SK-N-SH treated with all-trans-retinoic acid at 6 μM for 48 hours (cell line): ENCODE measurements around the gene BCR.

Source experiments
- ATAC-seq: fragments of 200-7000 bp; cut with Tn5 transposase; 3 replicates; pipeline ENCODE4 v1.9.1; 2020; ENCODE audit warnings: mild to moderate bottlenecking, moderate library complexity
- ARNTL ChIP-seq: fragments of 450-650 bp; formaldehyde crosslinking; IDR thresholded peaks from 2 replicates; pipeline ENCODE4 v1.5.0; 2020; ENCODE audit warnings: low read depth, mild to moderate bottlenecking, moderate library complexity, borderline replicate concordance
- BACH2 ChIP-seq: fragments of 250-450 bp; sonication (Bioruptor Pico); IDR thresholded peaks from 2 replicates; pipeline ENCODE4 v1.9.0; 2021; ENCODE audit warnings: mild to moderate bottlenecking, borderline replicate concordance
- CSDC2 ChIP-seq: fragments of 250-450 bp; sonication (Bioruptor Pico); IDR thresholded peaks from 2 replicates; pipeline ENCODE4 v1.5.0; 2020; ENCODE audit warnings: mild to moderate bottlenecking, moderate library complexity
- ESRRG ChIP-seq: fragments of 250-450 bp; sonication (Bioruptor Pico); IDR thresholded peaks from 2 replicates; pipeline ENCODE4 v1.6.1; 2021; ENCODE audit warnings: mild to moderate bottlenecking
- GLIS3 ChIP-seq: fragments of 250-450 bp; sonication (Bioruptor Pico); IDR thresholded peaks from 2 replicates; pipeline ENCODE4 v1.5.0; 2020; ENCODE audit warnings: mild to moderate bottlenecking, moderate library complexity
- ISL1 ChIP-seq: fragments of 250-450 bp; sonication (Bioruptor Pico); IDR thresholded peaks from 2 replicates; pipeline ENCODE4 v2.1.2; 2022; ENCODE audit warnings: mild to moderate bottlenecking, moderate library complexity
- OSR1 ChIP-seq: fragments of 250-450 bp; sonication (Bioruptor Pico); IDR thresholded peaks from 2 replicates; pipeline ENCODE4 v1.8.0; 2022; ENCODE audit warnings: moderate library complexity, mild to moderate bottlenecking, inconsistent platforms
- PPARA ChIP-seq: fragments of 250-450 bp; sonication (Bioruptor Pico); IDR thresholded peaks from 2 replicates; pipeline ENCODE4 v1.5.0; 2020; ENCODE audit warnings: mild to moderate bottlenecking, borderline replicate concordance
- RARB ChIP-seq: fragments of 250-450 bp; sonication (Bioruptor Pico); IDR thresholded peaks from 2 replicates; pipeline ENCODE4 v1.8.0; 2021; ENCODE audit warnings: mild to moderate bottlenecking, moderate library complexity
- SNAI2 ChIP-seq: fragments of 250-450 bp; sonication (Bioruptor Pico); IDR thresholded peaks from 2 replicates; pipeline ENCODE4 v1.5.0; 2020; ENCODE audit warnings: mild to moderate bottlenecking, moderate library complexity
- TCF4 ChIP-seq: fragments of 250-450 bp; sonication (Bioruptor Pico); IDR thresholded peaks from 2 replicates; pipeline ENCODE4 v1.8.0; 2021; ENCODE audit warnings: mild to moderate bottlenecking, moderate library complexity, borderline replicate concordance
- TOX ChIP-seq: fragments of 250-450 bp; sonication (Bioruptor Pico); IDR thresholded peaks from 2 replicates; pipeline ENCODE4 v1.8.0; 2021; ENCODE audit warnings: mild to moderate bottlenecking, moderate library complexity, borderline replicate concordance
- ZC3H10 ChIP-seq: fragments of 250-450 bp; sonication (Bioruptor Pico); IDR thresholded peaks from 2 replicates; pipeline ENCODE4 v1.5.1; 2021; ENCODE audit warnings: mild to moderate bottlenecking, moderate library complexity
- ZFP3 ChIP-seq: fragments of 250-450 bp; sonication (Bioruptor Pico); IDR thresholded peaks from 2 replicates; pipeline ENCODE4 v1.5.0; 2020; ENCODE audit warnings: mild to moderate bottlenecking, moderate library complexity
- ZFP30 ChIP-seq: fragments of 450-650 bp; formaldehyde crosslinking; IDR thresholded peaks from 2 replicates; pipeline ENCODE4 v1.5.0; 2022; ENCODE audit warnings: mild to moderate bottlenecking, moderate library complexity
- ZNF565 ChIP-seq: fragments of 450-650 bp; formaldehyde crosslinking; conservative IDR thresholded peaks from 2 replicates; pipeline ENCODE4 v1.5.0; 2020; ENCODE audit warnings: low read depth, mild to moderate bottlenecking, moderate library complexity
- ZNF70 ChIP-seq: fragments of 450-650 bp; formaldehyde crosslinking; IDR thresholded peaks from 2 replicates; pipeline ENCODE4 v1.5.0; 2020; ENCODE audit warnings: mild to moderate bottlenecking, moderate library complexity
- ZNF8 ChIP-seq: fragments of 450-650 bp; formaldehyde crosslinking; IDR thresholded peaks from 2 replicates; pipeline ENCODE4 v1.5.0; 2020; ENCODE audit warnings: mild to moderate bottlenecking, moderate library complexity
- TF ChIP-seq, protein P1 (sequence below): fragments of 250-450 bp; sonication (Bioruptor Pico); IDR thresholded peaks from 2 replicates; pipeline ENCODE4 v1.8.0; 2020; ENCODE audit warnings: mild to moderate bottlenecking, moderate library complexity, borderline replicate concordance
- TF ChIP-seq, protein P2 (sequence below): fragments of 250-450 bp; sonication (Bioruptor Pico); IDR thresholded peaks from 2 replicates; pipeline ENCODE4 v1.5.0; 2020; ENCODE audit warnings: mild to moderate bottlenecking, moderate library complexity
- TF ChIP-seq, protein P3 (sequence below): fragments of 250-450 bp; sonication (Bioruptor Pico); IDR thresholded peaks from 2 replicates; pipeline ENCODE4 v1.5.1; 2021; ENCODE audit warnings: mild to moderate bottlenecking, moderate library complexity
- TF ChIP-seq, protein P4 (sequence below): fragments of 250-450 bp; sonication (Bioruptor Pico); IDR thresholded peaks from 2 replicates; pipeline ENCODE4 v1.5.1; 2020; ENCODE audit warnings: low read depth, mild to moderate bottlenecking, moderate library complexity

The BCR gene

DNA sequence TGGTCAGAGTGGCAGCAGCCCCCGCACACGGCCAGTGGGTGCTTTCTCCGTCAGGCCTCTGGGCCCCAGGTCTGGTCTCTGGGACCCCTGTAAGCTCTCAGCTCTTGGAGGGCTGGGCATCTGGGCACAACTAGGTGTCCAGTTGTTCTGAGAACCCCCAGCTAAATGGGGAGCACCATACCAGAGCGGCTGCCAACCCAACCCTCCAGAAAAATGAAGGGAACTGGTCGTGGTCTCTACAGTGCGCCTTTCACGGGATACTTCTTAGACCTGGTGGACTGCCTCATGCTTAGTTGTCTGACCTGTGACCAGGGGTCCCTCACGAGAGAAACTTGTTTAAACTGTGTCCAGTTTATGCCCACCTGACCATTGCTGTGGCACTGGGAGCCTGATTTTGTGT, 104.9 kb downstream of the BCR start:
- no peak for TF ChIP-seq TCF4
- no peak for ATAC-seq

DNA sequence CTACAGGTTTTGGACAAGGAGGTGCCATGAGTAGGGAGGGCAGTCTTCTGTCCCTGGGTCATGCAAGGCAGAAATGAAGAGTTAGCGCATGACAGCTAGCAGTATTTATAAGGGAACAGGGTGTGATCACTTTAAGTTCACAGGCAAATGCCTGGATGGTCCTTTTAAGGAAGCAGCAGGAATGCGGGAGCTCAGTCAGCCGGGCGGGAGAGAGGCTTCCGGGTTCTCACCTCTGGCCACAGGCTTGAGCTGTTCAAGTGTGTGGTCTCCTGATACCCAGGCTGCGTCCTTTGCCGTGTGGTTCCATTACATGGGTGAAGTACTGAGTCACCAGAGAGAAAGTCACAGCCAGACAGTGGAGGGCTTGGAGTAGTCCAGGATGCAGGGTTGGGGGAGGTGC, 105.4 kb downstream of the BCR start:
- no peak for TF ChIP-seq ZC3H10 (CRISPR knock-in tag)
- TF ChIP-seq PPARA (CRISPR knock-in tag) = no peak
- TF ChIP-seq, protein P1, sequence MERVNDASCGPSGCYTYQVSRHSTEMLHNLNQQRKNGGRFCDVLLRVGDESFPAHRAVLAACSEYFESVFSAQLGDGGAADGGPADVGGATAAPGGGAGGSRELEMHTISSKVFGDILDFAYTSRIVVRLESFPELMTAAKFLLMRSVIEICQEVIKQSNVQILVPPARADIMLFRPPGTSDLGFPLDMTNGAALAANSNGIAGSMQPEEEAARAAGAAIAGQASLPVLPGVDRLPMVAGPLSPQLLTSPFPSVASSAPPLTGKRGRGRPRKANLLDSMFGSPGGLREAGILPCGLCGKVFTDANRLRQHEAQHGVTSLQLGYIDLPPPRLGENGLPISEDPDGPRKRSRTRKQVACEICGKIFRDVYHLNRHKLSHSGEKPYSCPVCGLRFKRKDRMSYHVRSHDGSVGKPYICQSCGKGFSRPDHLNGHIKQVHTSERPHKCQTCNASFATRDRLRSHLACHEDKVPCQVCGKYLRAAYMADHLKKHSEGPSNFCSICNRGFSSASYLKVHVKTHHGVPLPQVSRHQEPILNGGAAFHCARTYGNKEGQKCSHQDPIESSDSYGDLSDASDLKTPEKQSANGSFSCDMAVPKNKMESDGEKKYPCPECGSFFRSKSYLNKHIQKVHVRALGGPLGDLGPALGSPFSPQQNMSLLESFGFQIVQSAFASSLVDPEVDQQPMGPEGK = no peak
- TF ChIP-seq ISL1 (CRISPR knock-in tag) = no peak
- no peak for TF ChIP-seq ARNTL (CRISPR knock-in tag)
- no peak for TF ChIP-seq ESRRG (CRISPR knock-in tag)
- ATAC-seq = no peak

DNA sequence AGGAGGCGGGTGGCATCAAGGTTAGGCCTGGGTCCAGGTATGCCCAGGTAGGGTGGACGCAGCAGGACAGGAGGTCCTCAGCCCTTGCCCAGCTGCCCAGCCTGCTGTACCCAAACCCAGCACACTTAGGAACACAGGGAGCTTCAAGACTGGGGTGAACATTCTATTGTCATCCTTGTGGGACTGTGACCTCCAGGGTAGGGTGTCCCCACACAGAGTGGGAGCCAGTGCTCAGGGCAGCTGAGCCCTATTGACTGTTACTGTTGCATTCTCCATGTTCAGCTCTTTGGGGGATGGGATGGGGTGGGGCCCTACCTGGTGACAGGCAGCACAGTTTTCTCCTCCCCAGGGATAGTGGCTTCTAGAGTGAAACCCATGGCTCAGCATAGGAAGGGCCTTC, 106.0 kb downstream of the BCR start:
- no peak for ATAC-seq

DNA sequence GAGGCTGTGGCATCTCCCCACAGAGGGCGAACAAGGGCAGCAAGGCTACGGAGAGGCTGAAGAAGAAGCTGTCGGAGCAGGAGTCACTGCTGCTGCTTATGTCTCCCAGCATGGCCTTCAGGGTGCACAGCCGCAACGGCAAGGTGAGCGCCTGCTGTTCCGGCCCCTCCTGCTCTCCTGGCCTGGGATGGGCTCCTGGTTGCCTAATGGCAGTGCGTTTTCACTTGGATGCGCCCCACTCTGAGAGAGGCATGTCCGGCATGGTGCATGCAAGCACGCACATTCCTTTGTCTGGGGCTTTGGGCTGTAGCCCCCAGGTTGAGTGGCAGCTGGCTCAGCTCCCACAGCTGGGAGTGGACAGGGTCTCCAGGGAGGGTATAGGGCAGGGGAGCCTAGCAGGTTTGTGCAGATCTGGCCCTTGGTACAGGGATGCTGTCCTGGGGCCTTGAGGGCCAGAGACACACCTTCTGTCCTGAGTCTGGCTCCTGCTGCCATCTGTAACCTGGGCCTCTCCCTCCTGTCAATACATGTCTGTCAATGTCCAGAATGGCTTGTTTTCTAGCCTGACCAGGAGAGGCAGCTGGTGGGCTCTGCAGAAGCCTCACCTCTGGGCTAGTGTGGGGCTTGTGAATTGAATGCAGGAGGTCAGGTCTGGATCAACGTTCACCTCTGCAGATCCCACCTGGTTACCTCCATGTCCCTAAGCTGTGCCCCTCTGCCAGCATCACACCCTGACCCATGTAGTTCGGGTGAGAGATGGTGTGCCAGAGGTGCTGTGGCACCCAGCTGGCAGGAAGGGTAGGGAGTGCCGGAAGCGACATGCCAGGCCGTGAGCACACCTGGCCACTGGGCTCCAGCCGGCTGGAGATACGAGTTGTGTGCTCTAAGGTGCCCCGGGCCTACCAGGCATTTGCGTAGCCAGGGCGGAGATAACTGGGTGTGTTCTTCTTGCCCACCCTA, 107.1 kb downstream of the BCR start:
- ATAC-seq = no peak
- TF ChIP-seq ESRRG (CRISPR knock-in tag) (no peak), ZFP30 (CRISPR knock-in tag) (no peak), PPARA (CRISPR knock-in tag) (no peak), BACH2 (CRISPR knock-in tag) (no peak), CSDC2 (no peak), ZC3H10 (CRISPR knock-in tag) (no peak), SNAI2 (CRISPR knock-in tag) (no peak), RARB (CRISPR knock-in tag) (no peak), TCF4 (no peak), OSR1 (CRISPR knock-in tag) (no peak), GLIS3 (no peak), ZNF70 (CRISPR knock-in tag) (no peak), ZNF565 (no peak), TOX (CRISPR knock-in tag) (no peak)
- TF ChIP-seq, protein P2, sequence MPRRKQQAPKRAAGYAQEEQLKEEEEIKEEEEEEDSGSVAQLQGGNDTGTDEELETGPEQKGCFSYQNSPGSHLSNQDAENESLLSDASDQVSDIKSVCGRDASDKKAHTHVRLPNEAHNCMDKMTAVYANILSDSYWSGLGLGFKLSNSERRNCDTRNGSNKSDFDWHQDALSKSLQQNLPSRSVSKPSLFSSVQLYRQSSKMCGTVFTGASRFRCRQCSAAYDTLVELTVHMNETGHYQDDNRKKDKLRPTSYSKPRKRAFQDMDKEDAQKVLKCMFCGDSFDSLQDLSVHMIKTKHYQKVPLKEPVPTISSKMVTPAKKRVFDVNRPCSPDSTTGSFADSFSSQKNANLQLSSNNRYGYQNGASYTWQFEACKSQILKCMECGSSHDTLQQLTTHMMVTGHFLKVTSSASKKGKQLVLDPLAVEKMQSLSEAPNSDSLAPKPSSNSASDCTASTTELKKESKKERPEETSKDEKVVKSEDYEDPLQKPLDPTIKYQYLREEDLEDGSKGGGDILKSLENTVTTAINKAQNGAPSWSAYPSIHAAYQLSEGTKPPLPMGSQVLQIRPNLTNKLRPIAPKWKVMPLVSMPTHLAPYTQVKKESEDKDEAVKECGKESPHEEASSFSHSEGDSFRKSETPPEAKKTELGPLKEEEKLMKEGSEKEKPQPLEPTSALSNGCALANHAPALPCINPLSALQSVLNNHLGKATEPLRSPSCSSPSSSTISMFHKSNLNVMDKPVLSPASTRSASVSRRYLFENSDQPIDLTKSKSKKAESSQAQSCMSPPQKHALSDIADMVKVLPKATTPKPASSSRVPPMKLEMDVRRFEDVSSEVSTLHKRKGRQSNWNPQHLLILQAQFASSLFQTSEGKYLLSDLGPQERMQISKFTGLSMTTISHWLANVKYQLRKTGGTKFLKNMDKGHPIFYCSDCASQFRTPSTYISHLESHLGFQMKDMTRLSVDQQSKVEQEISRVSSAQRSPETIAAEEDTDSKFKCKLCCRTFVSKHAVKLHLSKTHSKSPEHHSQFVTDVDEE (CRISPR knock-in tag) = no peak
- TF ChIP-seq, protein P3, sequence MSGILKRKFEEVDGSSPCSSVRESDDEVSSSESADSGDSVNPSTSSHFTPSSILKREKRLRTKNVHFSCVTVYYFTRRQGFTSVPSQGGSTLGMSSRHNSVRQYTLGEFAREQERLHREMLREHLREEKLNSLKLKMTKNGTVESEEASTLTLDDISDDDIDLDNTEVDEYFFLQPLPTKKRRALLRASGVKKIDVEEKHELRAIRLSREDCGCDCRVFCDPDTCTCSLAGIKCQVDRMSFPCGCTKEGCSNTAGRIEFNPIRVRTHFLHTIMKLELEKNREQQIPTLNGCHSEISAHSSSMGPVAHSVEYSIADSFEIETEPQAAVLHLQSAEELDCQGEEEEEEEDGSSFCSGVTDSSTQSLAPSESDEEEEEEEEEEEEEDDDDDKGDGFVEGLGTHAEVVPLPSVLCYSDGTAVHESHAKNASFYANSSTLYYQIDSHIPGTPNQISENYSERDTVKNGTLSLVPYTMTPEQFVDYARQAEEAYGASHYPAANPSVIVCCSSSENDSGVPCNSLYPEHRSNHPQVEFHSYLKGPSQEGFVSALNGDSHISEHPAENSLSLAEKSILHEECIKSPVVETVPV (CRISPR knock-in tag) = no peak
- TF ChIP-seq, protein P4, sequence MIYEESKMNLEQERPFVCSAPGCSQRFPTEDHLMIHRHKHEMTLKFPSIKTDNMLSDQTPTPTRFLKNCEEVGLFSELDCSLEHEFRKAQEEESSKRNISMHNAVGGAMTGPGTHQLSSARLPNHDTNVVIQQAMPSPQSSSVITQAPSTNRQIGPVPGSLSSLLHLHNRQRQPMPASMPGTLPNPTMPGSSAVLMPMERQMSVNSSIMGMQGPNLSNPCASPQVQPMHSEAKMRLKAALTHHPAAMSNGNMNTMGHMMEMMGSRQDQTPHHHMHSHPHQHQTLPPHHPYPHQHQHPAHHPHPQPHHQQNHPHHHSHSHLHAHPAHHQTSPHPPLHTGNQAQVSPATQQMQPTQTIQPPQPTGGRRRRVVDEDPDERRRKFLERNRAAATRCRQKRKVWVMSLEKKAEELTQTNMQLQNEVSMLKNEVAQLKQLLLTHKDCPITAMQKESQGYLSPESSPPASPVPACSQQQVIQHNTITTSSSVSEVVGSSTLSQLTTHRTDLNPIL (CRISPR knock-in tag) = no peak

More for the DNA sequence above, 106.0 kb downstream of the BCR start:
- TF ChIP-seq ZNF8 (CRISPR knock-in tag) = no peak
- TF ChIP-seq ZFP3 (CRISPR knock-in tag) = no peak
- TF ChIP-seq ZNF565 = no peak
- TF ChIP-seq SNAI2 (CRISPR knock-in tag) = no peak
- TF ChIP-seq BACH2 (CRISPR knock-in tag) = no peak
- no peak for TF ChIP-seq ZNF70 (CRISPR knock-in tag)
- TF ChIP-seq, protein P2 (CRISPR knock-in tag) = no peak
- TF ChIP-seq ZFP30 (CRISPR knock-in tag) = no peak
- TF ChIP-seq ISL1 (CRISPR knock-in tag) = no peak
